GM21360 (cell line): ENCODE measurements around the gene PFKM.

ENCODE experiments used
- ATAC-seq: cut with Tn5 transposase; IDR thresholded peaks from one replicate; pipeline ENCODE4 v1.9.1; 2021; ENCODE audit warnings: mild to moderate bottlenecking, moderate library complexity; ENCODE audit not compliant: unreplicated experiment

Gene PFKM

DNA sequence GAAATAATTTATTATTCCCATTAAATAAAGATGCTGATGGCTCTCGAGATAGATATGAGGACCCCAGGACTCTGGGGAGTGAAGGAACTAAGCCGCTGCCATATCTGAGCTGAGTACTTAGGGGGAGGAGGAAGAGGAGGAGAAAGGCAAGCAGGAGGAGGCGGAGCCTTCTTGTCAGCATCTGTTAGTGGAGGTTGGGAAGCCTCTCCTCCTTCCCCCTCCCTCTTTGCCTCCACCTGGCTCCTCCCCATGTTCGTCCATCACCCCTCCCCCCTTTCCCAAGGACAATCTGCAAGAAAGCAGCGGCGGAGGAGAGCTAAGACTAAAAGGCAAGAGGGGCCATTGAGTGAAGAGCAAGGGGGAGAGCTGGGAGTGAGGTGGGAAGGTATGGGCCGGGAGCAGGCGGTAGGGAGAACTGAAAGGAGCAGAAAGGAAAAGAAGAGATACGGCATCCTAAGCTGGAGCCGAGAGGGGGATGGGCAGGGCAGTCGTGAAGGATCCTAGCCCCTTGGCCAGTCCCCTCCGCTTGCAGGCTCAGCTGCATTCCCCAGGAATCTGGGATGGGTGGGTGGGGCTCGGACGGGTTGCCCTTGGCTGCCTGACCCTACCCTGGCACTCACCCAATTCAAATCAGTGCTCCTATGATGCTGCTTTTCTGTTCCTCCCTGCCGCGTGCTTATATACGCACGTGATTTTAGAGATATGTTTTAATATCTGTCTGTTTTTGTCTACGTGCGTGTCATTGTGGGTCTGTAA, at the start of gene PFKM:
Gene PFKM, plus strand, starts transcription at position 287 of the 756 bp plus-strand sequence. CDS start 3,411 bp downstream, outside the sequence.
- ATAC-seq = peak; percentile 98

DNA sequence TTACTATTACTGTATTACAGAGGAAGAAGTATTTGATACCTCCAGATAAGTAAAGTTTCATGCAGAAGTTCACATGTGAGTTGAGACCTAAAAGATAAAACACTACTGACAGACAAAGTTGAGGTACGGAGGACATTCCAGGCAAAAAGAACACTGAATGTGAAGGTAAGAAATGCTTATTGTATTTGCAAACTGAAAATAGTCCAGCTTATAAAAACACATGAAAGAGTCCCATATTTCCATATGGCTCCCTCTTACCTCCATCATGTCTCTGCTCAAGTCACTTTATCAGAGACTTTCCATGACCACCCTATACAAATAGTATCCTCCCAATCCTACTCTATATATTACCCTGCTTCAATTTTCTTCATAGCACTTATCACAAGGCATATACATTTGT, 49.1 kb upstream of the PFKM start:
- ATAC-seq = no peak

DNA sequence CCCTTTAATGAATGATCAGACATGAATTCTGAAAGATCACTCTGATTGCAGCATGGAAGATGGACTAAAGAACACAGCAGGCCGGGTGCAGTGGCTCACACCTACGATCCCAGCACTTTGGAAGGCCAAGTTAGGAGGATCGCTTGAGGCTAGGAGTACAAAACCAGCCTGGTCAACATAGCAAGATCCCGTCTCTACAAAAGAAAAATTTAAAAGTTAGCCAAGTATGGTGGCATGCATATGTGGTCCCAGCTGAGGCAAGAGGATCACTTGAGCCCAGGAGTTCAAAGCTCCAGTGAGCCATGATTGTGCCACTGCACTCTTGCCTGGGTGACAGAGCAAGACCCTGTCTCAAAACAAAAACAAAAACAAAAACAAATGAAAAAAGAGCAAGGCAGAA, 48.4 kb upstream of the PFKM start:
- ATAC-seq = no peak

DNA sequence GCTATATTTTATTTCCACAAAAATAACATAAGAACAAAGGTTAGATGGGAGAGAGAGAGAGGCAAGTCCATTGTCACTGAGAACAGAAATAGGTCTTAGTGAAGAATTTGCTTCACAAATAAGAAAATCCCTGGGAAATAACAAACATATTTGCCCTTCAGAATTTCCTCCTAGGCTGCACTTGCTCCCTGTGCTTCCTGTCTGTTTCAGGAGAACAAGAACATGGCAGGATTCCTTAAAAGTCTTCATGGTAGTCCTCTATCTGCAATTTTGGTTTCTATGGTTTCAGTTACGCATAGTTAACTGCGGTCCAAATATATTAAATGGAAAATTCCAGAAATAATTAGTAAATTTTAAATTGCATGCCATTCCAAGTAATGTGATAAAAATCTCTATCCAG, 47.4 kb upstream of the PFKM start:
- no peak for ATAC-seq

DNA sequence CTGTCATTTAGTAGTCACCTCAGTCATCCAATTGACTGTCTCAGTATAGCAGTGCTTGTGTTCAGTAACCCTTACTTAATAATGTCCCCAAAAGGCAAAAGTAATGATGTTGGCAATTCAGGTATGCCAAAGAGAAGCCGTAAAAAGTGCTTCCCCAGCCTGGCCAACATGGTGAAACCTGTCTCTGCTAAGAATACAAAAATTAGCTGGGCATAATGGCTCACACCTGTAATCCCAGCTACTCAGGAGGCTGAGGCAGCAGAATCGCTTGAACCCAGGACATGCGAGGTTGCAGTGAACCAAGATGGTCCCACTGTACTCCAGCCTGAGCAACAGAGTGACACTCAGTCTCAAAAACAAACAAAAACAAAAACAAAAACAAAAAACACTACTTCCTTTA, 46.9 kb upstream of the PFKM start:
- ATAC-seq = no peak

DNA sequence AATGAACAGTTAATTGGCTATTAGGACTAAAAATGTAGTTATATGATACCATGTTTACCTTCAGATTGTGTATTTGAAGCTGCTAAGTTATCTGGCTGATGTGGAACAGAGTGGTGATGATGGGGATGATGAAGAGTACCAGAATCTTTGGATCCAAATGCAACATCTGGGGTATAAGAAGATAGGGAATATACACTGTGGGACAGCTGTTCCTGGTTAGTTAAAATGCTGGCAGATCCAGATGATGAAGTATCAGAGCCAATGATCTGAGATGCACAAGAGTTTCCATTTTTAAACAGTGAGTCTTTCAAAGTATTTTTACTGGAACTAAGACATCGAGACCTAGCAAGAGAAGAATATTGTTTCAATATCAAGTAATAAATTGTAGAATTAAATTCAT, 44.9 kb upstream of the PFKM start:
- ATAC-seq = no peak

DNA sequence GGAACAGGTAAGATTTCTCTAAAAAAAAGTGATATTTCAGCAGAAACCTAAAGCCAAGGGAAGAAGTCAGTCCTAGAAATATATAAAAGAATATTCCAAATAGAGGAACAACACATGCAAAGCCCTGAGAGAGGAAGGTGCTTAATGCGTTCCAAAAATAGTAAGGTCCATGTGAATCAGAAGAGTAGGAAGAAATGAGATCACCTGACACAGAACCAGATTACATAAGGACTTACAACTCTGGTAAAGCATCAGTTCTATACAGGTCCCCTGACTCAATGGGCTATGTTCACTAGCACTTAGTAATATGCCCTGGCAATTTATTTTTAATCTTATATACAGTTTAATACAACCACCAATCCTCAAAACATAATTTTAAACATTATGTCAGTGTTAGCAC, 43.3 kb upstream of the PFKM start:
- ATAC-seq = no peak

DNA sequence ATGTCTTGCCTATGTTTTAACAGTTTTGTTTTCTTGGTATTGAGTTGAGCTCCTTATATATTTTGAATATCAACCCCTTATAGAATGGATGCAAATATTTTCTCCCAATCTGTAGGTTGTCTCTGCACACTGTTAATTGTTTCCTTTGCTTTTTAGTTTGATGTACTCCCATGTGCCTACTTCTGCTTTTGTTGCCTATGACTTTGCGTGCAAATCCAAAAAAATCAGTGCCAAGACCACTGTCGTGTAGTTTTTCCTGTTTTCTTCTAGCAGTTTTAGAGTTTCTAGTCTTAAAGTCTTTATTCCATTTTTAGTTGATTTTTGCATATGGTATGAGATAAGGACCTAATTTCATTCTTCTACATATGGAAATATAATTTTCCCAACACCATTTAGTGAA, 42.1 kb upstream of the PFKM start:
- ATAC-seq = no peak

DNA sequence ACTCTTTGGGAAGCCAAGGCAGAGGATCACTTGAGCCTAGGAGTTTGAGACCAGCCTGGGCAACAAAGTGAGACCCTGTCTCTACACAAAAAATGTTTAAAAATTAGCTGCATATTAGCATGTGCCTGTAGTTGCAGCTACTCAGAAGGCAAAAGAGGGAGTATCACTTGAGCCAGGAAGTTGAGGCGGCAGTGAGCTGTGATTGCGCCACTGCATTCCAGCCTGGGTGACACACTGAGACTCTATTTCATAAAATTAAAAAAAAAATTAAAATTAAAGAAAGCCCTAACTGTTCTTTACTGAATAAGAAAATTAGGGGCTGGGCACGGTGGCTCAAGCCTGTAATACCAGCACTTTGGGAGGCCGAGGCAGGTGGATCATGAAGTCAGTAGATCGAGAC, 40.3 kb upstream of the PFKM start:
- ATAC-seq = no peak

DNA sequence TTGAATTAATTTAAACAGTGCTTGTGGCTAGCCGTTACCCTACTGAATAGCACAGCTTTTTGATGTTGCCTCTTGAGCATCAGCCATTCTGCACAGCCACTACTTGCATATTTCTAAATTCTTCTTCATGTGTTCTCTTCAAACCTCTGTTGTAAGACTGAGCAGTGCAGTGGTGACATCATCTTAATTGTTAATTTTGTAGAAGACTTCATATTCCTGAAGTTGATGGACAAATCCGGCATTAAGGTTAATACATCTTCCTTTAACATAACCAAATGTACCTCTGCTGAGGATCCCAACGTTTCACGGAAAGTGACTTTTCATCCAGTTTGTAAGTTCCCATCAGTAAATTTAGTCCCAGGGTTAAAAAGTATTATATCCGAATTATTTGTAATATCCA, 38.9 kb upstream of the PFKM start:
- no peak for ATAC-seq

DNA sequence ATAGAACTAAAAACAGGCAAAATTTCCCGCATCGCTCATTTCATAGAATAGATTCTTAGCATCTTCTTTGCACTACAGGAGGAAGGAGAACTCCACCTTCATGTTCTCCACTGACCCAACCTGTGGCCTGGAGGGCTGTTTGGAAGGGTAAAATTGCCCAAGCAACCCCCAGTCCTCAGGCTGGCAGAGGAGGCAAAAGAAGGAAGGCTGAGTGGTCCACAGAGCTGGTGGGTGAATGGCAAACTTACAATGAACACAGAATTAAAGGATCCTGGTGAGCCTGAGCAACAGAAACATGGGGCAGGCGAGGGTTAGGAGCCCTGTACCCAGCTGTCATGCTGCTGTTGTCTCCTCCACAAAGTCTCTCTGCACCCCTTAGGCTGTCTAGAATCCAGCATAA, 38.3 kb upstream of the PFKM start:
- no peak for ATAC-seq

DNA sequence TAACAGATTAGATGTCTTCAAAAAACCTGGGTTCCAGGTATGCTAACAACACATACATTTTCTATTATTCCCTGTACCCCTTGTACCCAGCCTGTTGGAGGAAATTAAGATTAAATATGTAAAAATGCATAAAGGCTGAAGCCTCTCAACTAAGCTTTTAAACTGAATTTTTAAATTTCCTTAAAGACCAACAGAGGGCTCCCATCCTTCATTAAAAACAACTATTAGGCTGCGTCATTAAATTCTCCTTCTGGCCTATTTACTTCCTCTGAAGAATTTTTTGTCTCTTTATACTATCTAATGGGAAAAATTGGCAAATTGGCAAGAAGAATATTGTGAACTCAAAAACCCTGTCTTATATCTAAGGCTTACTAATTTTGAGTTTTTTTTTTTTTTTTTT, 35.1 kb upstream of the PFKM start:
- no peak for ATAC-seq

DNA sequence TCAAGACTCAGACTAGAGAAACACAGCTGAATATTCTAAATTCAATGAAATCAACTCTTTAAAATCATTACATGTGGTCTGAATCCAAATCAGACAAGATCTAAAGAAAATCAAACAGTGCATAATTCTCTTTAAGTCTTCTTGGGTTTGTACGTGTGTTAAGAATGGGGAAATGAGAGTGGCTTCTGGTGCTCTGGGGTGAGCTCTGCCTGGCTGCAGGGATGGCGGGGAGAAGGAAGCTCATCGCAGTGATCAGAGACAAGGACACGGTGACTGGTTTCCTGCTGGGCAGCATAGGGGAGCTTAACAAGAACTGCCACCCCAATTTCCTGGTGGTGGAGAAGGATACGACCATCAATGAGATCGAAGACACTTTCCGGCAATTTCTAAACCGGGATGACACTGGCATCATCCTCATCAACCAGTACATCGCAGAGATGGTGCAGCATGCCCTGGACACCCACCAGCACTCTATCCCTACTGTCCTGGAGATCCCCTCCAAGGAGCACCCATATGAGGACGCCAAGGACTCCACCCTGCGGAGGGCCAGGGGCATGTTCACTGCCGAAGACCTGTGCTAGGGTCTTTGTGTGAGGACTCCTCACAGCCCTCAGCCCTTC, 34.2 kb upstream of the PFKM start:
- ATAC-seq = no peak

DNA sequence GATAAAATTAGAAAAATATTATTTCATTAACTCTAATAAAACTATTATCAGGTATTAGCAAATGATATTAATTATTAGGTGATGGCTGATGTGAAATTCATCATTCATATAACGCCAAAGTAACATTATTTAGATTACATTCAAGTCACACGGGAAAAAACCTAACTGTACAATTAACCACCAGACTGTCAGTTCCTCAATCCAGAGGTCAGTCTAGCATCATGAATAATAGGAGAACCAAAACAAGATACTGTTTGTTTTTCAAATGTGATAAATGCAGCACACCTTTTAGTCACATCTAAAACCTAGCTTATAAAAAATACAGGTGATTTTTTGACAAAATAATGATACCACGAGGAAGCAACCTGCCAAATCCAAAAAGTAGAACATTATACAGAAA, 32.8 kb upstream of the PFKM start:
- ATAC-seq = no peak

DNA sequence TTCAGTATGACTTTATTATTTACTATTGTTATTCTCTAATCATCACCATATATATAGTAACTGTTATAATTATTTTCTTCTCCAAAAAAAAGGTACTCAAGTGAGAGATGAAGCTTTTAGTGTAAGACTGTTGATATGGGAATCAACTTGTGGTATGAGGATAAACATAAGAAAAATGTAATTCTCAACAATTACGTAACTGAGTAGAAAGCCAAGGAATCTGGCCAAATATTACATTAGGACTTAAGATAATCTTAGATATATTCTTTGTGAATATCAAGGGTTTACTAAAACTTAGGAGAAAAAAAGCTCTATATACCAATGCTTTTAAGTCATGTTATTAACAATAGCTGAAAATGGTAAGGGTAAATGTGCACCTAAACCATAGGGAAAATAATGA, 26.6 kb upstream of the PFKM start:
- no peak for ATAC-seq

DNA sequence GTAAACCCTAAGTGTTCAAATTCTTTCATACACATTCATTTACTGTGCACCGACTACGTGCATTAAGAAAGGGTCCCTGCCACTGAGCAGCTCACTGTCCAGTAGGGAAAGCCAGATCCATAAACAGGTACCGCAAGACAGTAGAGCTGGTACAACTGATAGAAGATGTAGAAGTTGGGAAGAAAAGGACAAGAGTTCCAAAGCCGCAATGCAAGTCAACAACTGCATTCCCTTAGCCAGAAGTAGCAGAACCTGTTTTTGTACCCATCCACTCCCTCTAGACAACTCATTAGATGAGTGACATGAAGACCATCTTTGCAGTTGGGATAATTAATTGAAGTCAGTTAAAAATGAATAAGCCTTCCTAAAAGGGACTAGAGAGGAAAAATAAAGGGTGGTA, 14.6 kb upstream of the PFKM start:
- no peak for ATAC-seq

DNA sequence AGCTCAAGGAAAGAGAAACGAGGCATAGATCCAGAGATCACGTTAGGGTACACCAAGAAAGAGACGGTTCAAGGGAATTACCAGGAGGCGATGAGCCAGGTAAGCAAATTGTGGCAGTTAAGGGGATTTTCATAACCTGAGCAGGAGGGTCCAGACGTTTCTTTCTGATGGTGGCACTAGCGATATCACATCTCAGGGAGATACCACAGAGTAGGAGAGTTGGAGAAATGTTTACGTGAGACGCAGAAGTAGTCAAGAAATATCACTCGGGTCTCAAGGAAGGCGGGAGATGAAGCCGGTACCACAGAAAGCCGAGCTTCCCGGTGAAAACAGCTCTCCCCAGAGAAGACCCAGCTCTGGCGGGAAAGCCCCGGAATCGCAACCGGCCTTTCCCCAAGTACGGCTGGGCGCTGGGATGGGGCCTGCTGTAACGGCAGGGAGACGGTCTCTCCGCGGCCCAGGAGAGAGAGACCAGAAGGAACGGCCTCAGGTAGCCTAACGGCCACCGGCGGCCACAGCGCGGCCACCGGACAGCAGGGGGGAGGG, 13.8 kb upstream of the PFKM start:
- ATAC-seq = peak; percentile 30

DNA sequence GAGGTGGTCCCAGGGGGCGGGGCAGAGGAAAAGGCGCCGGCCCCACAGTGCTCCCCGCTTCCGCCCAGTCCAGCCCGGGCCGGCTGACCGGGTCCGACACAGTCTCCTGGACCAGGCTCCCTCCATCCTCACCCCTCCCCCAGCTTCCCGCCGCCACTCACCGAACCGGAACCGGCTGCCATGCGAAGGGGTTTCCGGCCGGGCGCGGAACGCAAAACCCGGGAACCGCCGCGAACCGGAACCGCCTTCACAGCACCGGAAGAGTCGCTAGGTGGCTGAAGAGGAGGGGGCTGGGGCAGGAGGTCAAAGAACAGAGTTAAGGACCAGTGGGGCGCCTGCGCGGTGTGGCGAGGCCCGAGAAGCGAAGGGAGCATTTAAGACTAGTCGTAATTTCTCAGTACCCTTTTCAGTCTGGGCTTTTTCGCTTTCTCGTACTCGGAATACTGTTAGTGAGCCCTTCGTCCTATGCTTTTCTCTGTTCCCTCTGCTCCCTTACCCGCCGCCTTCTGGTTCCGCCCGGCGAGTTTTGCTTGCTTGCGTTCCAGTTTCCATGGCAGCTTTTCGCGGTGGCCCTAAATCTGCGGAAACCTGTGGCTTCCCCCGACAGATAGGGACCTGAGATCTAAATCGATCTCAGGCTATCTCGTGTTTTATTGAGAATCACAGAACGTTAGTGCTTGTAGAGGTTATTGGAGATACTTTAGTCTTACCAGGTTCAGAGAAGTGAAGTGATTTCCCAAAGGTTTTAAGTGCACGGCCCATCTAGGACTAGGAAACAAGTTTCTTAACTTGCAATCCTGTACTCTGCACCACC, 13.1 kb upstream of the PFKM start, which contains the start of gene SENP1:
Gene SENP1, minus strand, starts transcription at position 213 of the 814 bp plus-strand sequence. CDS start 4,607 bp downstream, outside the sequence.
- peak; percentile 50 for ATAC-seq

DNA sequence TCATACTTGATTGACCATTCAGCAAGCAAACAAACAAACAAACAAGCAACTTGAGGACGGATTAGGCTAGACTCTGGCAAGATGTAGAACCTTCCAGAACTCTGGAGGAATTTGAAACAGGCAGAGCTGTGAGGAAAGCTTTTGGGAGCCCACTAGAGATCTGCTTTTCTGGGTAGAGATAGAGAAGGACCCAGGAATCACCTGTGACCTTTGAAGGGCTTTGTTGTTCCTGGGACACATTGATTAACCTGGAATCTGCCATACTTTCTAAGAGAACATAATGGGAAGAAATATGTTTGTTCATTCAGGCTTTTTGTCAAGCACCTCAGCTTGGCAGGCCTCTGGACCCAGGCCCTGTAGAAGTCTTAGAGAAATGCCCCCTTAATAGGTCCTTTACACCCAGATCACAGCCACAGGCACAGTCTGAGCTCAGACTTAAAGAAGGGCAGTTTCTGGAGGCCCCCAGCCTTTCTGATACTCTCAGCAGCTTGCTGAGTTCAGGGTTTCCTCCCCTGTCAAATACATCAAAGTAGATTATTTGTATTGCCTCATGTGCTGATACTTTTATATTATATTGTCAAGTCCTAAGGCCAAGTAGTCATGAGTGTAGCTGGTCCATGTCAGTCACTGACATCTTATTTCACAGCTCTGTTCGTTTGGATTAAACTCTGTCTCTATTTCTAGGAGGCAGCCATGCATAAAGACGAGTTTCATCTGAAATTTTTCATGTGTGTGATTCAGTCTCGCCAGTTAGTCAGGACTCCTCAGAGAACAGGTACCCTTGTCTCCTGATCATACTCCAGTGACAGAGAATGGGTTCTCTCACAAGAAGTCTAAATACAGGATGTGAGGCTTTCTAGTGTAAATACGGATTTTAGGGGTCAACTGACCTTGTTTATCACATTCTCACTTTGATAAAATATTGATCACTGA, 12.2 kb upstream of the PFKM start:
- ATAC-seq = no peak

DNA sequence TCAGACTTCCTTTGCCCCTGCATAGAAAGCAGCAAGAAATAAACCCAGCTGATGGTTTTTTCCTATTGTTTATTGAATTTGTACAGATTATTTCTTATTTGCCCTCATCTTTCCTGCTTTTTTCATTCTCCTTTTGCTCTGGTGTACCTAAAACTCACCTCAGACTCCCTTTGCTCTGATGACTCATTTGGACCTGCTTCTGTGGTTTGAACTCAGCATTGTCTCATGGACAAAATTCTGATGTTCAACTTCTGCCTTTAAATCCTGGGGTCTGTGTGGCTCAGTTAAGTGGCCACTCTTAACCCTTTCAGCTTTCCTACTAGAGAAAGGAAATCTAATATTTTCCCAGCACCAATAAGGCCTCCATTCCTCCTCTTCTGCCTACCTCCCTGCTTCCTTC, 9.7 kb upstream of the PFKM start:
- no peak for ATAC-seq
